Neural progenitor cell (in vitro differentiated cells): ENCODE data around the gene FAM47C. TPM values are rescaled to one million over a fixed set of nuclear protein-coding genes. Genes with fewer than 3 reads are reported as not detected.
"Not testable (repeated sequence)": the region's sequence is repeated elsewhere in the genome, so short reads cannot be mapped to it uniquely, and the experiment has no call there.

Experiments used
- DNase-seq: peaks from one replicate; pipeline ENCODE4 v3.0.0-alpha.2; 2016; ENCODE audit warnings: low spot score
- H2AFZ ChIP-seq: fragments of 200-600 bp; sonication (generic); replicated peaks from 2 replicates; pipeline ENCODE4 v1.6.1; 2016; ENCODE audit warnings: antibody characterized with exemption
- H3F3A ChIP-seq: fragments of 200-600 bp; sonication (generic); 2 replicates; pipeline ENCODE4 v1.6.1; 2016; ENCODE audit warnings: antibody characterized with exemption, low read depth
- H3K27ac ChIP-seq: fragments of 200-600 bp; sonication (generic); 2 replicates; pipeline ENCODE4 v1.5.1; 2016; ENCODE audit warnings: mild to moderate bottlenecking
- H3K27me3 ChIP-seq: fragments of 200-600 bp; sonication (generic); 2 replicates; pipeline ENCODE4 v1.6.1; 2016; ENCODE audit warnings: mild to moderate bottlenecking, moderate library complexity
- H3K36me3 ChIP-seq: fragments of 200-600 bp; sonication (generic); 2 replicates; pipeline ENCODE4 v1.5.1; 2016
- H3K4me1 ChIP-seq: fragments of 200-600 bp; sonication (generic); 2 replicates; pipeline ENCODE4 v1.6.1; 2016; ENCODE audit warnings: mixed run types
- H3K4me2 ChIP-seq: fragments of 200-600 bp; sonication (generic); 2 replicates; pipeline ENCODE4 v1.6.1; 2016
- H3K4me3 ChIP-seq: fragments of 200-600 bp; sonication (generic); 2 replicates; pipeline ENCODE4 v1.5.1; 2016
- H3K79me2 ChIP-seq: fragments of 200-600 bp; sonication (generic); 2 replicates; pipeline ENCODE4 v1.6.1; 2016; ENCODE audit warnings: low read depth
- H3K9ac ChIP-seq: fragments of 200-600 bp; sonication (generic); 2 replicates; pipeline ENCODE4 v1.6.1; 2016
- H3K9me3 ChIP-seq: fragments of 200-600 bp; sonication (generic); 2 replicates; pipeline ENCODE4 v1.5.1; 2016; ENCODE audit warnings: low read depth
- H4K20me1 ChIP-seq: fragments of 200-600 bp; sonication (generic); 2 replicates; pipeline ENCODE4 v1.6.1; 2016; ENCODE audit warnings: low read depth
- H3K27ac Mint-ChIP-seq: 3 replicates; pipeline ENCODE4 v1.8.0; 2021; ENCODE audit warnings: mixed read lengths
- H3K27me3 Mint-ChIP-seq: 2 replicates; pipeline ENCODE4 v1.8.0; 2022; ENCODE audit warnings: low read depth, mild to moderate bottlenecking, inconsistent platforms, moderate library complexity, mixed read lengths; ENCODE audit not compliant: insufficient read depth
- H3K36me3 Mint-ChIP-seq: 3 replicates; pipeline ENCODE4 v1.8.0; 2021; ENCODE audit warnings: mixed read lengths
- H3K4me1 Mint-ChIP-seq: 3 replicates; pipeline ENCODE4 v1.8.0; 2021; ENCODE audit warnings: mixed read lengths
- H3K4me3 Mint-ChIP-seq: 3 replicates; pipeline ENCODE4 v1.8.0; 2021; ENCODE audit warnings: mild to moderate bottlenecking, moderate library complexity, mixed read lengths
- H3K9me3 Mint-ChIP-seq: 3 replicates; pipeline ENCODE4 v1.8.0; 2020; ENCODE audit warnings: mixed read lengths
- EZH2 ChIP-seq: fragments of 200-600 bp; sonication (generic); IDR thresholded peaks from 2 replicates; pipeline ENCODE4 v1.6.1; 2017; ENCODE audit warnings: antibody characterized with exemption, mild to moderate bottlenecking, moderate library complexity
- EZH2phosphoT487 ChIP-seq: fragments of 200-600 bp; sonication (generic); IDR thresholded peaks from 2 replicates; pipeline ENCODE4 v1.6.1; 2017; ENCODE audit warnings: antibody characterized with exemption
- total RNA-seq: library from RNA; depleted of rRNA; stranded (reverse); fragments of >200 nt; gene quantifications from 2 replicates; pipeline ENCODE4 v1.2.3, GENCODE V29; 2015; ENCODE audit warnings: low replicate concordance
- TF ChIP-seq, protein P1 (sequence below): fragments of 200-600 bp; sonication (generic); IDR thresholded peaks from 2 replicates; pipeline ENCODE4 v1.5.1; 2017; ENCODE audit warnings: antibody characterized with exemption, mild to moderate bottlenecking

Gene FAM47C
- total RNA-seq, 1 donor from 2014 or later = not detected

DNA sequence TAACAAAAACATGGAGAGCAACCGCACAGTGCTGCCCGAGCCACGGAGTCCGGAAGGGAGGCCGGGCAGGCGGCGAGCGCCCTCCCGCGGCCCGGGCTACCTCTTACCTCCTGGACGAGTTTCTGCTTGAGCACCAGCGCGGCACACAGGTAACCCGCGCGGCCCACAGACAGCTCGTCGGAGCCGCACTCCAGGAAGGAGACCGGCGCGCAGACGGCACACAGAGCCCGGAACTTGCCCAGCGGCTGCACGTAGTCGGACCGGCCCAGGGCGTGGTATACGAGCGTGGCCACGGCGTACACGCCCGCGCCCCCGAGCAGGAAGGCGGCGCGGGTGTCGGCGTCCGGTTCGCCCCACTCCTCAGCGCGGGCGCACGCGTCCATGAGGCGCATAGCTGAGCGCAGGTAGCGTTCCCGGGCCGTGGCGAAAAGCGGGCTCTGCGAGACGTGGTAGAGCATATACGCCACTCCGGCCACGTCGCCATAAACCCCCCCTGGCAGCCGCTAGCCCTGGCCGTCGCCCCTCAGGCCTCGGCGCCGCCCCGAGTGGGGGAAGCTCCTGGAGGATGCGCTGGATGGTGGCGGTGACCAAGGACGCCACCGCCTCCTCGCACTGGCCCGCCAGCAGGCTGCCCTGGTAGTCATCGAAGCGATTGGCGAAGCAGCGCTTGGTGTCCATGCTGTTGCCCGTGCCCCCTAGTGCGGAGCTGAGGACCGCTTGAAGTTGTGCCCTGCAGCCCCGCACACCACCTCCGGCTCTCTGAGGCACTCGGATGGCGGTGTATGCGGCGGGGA, 22.6 kb upstream of the FAM47C start:
- not testable (repeated sequence) for H3F3A ChIP-seq, H3K27me3 Mint-ChIP-seq, H3K27ac ChIP-seq, H3K9me3 Mint-ChIP-seq, H4K20me1 ChIP-seq, H3K79me2 ChIP-seq, H3K4me1 Mint-ChIP-seq, H3K4me1 ChIP-seq, H3K36me3 ChIP-seq, H3K27ac Mint-ChIP-seq, H3K9ac ChIP-seq, H3K9me3 ChIP-seq, H3K36me3 Mint-ChIP-seq
- peak overlapping the region; percentile 83 for H3K4me3 Mint-ChIP-seq
- Histone ChIP-seq H3K4me2 (peak overlapping the region; percentile 75), H3K4me3 (peak overlapping the region; percentile 48), H2AFZ (peak overlapping the region; percentile 60), H3K27me3 (peaks cover 23% of the 10 kb centered on the region)
- DNase-seq = peak; percentile 61
- TF ChIP-seq EZH2phosphoT487 (peak; percentile 21), EZH2 (peak; percentile 79)
- TF ChIP-seq, protein P1, sequence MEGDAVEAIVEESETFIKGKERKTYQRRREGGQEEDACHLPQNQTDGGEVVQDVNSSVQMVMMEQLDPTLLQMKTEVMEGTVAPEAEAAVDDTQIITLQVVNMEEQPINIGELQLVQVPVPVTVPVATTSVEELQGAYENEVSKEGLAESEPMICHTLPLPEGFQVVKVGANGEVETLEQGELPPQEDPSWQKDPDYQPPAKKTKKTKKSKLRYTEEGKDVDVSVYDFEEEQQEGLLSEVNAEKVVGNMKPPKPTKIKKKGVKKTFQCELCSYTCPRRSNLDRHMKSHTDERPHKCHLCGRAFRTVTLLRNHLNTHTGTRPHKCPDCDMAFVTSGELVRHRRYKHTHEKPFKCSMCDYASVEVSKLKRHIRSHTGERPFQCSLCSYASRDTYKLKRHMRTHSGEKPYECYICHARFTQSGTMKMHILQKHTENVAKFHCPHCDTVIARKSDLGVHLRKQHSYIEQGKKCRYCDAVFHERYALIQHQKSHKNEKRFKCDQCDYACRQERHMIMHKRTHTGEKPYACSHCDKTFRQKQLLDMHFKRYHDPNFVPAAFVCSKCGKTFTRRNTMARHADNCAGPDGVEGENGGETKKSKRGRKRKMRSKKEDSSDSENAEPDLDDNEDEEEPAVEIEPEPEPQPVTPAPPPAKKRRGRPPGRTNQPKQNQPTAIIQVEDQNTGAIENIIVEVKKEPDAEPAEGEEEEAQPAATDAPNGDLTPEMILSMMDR = peak; percentile 57

DNA sequence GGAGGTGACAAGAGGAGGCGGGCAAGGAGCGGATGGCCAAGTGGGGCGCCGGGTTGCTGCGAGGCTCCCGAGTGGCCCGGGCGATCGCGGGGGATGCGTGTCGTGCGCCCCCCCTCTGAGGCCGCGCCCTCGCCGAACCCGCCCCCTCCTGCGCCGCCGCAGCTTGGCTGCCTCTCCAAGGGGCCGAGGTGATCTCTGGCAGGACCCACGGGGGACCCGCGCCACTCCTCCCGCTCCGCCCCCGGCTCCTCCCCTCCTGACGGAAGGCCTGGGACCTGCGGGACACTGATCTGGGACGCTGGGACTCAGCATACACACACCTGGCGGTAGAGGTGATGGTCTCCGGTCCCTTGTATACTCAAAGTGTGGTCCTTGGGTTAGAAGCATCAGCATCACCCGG, 21.9 kb upstream of the FAM47C start:
- H3K27me3 Mint-ChIP-seq = peaks cover 5% of the 10 kb centered on the region
- H3K27ac ChIP-seq = no peak overlapping the region
- TF ChIP-seq, protein P1 = no peak
- no peak for TF ChIP-seq EZH2
- no peak for TF ChIP-seq EZH2phosphoT487

GRCh38 chrX:36987212-36987611, 21.0 kb upstream of the FAM47C start:
- not testable (repeated sequence) for H3K4me2 ChIP-seq, H3F3A ChIP-seq, H3K27ac Mint-ChIP-seq, H3K9me3 ChIP-seq, H3K9me3 Mint-ChIP-seq, DNase-seq, H3K4me3 Mint-ChIP-seq, H3K79me2 ChIP-seq, H4K20me1 ChIP-seq, H3K36me3 Mint-ChIP-seq, H3K36me3 ChIP-seq, H3K4me1 ChIP-seq, H3K27me3 Mint-ChIP-seq, H2AFZ ChIP-seq, H3K27ac ChIP-seq, H3K9ac ChIP-seq, H3K4me3 ChIP-seq, H3K4me1 Mint-ChIP-seq
- peaks cover 23% of the 10 kb centered on the region for H3K27me3 ChIP-seq

More for the DNA sequence above, 21.9 kb upstream of the FAM47C start:
- Histone ChIP-seq H2AFZ (peak overlapping the region; percentile 60), H3K4me1 (no peaks in the 10 kb centered on the region), H3K27me3 (peaks cover 23% of the 10 kb centered on the region), H3K9ac (no peak overlapping the region), H3K4me2 (peak overlapping the region; percentile 75), H3F3A (no peaks in the 10 kb centered on the region), H4K20me1 (no peaks in the 10 kb centered on the region), H3K9me3 (no peaks in the 10 kb centered on the region), H3K4me3 (peak overlapping the region; percentile 48), H3K36me3 (no peaks in the 10 kb centered on the region), H3K79me2 (no peaks in the 10 kb centered on the region)
- Mint-ChIP-seq H3K9me3 (peaks cover 3% of the 10 kb centered on the region), H3K36me3 (no peaks in the 10 kb centered on the region), H3K4me1 (no peaks in the 10 kb centered on the region), H3K4me3 (peak overlapping the region; percentile 73), H3K27ac (no peak overlapping the region)
- DNase-seq = peak; percentile 8

DNA sequence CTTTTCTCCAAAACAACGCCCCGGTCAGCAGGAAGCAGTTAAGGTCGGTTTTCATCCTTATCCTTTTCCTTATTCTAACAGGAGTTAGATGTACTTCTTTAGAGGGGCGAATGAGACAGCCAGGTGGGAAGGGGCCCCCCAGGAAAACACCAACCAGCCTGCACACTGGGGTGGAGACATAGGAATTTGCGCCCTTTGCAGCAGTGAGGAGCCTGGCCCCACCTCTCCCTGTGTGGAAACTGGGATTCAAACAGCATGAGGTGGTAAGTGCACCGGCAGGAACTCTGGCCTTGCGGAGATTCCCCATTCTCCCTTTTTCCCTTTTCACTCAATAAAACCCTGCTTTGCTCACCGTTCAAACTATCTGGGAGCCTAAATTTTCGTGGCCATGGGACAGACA, 8.0 kb upstream of the FAM47C start:
- no peaks in the 10 kb centered on the region for H3K27me3 Mint-ChIP-seq
- peak; percentile 2 for DNase-seq
- Histone ChIP-seq H3K4me3 (no peak overlapping the region), H3K27ac (no peak overlapping the region), H3K27me3 (no peaks in the 10 kb centered on the region), H4K20me1 (no peaks in the 10 kb centered on the region), H3F3A (no peaks in the 10 kb centered on the region), H3K9ac (no peak overlapping the region), H3K36me3 (no peaks in the 10 kb centered on the region), H3K4me2 (no peak overlapping the region), H3K4me1 (no peaks in the 10 kb centered on the region), H3K79me2 (no peaks in the 10 kb centered on the region), H2AFZ (peak overlapping the region; percentile 64), H3K9me3 (no peaks in the 10 kb centered on the region)
- no peak overlapping the region for H3K4me3 Mint-ChIP-seq
- H3K9me3 Mint-ChIP-seq = peaks cover 2% of the 10 kb centered on the region
- no peaks in the 10 kb centered on the region for H3K4me1 Mint-ChIP-seq
- H3K36me3 Mint-ChIP-seq = no peaks in the 10 kb centered on the region
- no peak for TF ChIP-seq EZH2phosphoT487
- TF ChIP-seq EZH2 = no peak
- TF ChIP-seq, protein P1 = no peak
- no peak overlapping the region for H3K27ac Mint-ChIP-seq
